D721Med (cell line): Measurements from ENCODE around the gene USP46.

ENCODE experiments used
- DNase-seq: peaks from one replicate; pipeline ENCODE4 v3.0.0; 2011; ENCODE audit warnings: low spot score; ENCODE audit not compliant: insufficient read length
- FAIRE-seq: peaks from 2 replicates; lab custom pipeline; 2011; peaks lifted over from hg19 to GRCh38; lab: Jason Lieb, UNC
- TF ChIP-seq, protein P1 (sequence below): IDR thresholded peaks from 2 replicates; pipeline ENCODE4 v1.5.1; 2012; ENCODE audit warnings: mild to moderate bottlenecking, control low read depth; ENCODE audit not compliant: insufficient read depth; ENCODE audit errors: missing control alignments

USP46 gene

DNA sequence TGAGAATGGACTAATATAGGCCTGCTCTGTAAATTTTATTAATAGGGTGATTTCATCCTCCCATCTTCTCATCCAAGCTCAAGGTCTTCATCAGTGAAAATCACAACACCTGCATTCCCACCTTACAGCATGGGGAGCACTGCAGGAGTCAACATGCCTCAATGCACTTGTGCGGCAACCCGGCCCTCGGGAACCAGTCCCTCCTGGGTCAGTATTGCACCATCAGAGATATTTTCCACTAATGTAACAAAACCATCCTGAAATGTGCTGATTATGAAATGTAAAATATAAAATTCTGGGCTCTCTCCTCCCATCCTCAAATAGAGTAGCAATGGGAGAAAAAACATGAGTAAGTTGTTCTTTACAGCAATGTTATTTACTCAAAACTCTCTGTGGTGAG, 13.0 kb downstream of the USP46 start:
- TF ChIP-seq, protein P1, sequence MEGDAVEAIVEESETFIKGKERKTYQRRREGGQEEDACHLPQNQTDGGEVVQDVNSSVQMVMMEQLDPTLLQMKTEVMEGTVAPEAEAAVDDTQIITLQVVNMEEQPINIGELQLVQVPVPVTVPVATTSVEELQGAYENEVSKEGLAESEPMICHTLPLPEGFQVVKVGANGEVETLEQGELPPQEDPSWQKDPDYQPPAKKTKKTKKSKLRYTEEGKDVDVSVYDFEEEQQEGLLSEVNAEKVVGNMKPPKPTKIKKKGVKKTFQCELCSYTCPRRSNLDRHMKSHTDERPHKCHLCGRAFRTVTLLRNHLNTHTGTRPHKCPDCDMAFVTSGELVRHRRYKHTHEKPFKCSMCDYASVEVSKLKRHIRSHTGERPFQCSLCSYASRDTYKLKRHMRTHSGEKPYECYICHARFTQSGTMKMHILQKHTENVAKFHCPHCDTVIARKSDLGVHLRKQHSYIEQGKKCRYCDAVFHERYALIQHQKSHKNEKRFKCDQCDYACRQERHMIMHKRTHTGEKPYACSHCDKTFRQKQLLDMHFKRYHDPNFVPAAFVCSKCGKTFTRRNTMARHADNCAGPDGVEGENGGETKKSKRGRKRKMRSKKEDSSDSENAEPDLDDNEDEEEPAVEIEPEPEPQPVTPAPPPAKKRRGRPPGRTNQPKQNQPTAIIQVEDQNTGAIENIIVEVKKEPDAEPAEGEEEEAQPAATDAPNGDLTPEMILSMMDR, result no peak
- DNase-seq, result no peak
- FAIRE-seq, result no peak

DNA sequence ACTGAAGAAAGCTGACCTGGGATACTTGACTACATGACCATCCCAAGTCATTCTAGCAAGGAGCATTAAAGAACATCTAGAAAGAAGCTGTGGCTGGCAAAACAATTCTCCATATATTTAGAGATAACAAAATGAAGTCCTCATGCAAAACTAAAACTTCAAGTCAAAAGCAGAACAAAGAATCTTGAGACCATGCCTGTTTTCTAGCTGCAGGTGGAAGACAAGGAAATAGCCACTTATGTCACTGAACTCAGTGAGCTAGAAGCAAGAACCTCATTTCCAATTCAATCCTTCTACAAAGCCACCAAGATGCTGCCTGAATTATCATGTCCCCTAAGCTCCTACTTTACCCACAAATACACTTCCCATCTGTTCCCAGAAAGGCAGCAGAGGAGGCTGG, 13.8 kb downstream of the USP46 start:
- FAIRE-seq, result no peak
- no peak for DNase-seq
- TF ChIP-seq, protein P1, result no peak

DNA sequence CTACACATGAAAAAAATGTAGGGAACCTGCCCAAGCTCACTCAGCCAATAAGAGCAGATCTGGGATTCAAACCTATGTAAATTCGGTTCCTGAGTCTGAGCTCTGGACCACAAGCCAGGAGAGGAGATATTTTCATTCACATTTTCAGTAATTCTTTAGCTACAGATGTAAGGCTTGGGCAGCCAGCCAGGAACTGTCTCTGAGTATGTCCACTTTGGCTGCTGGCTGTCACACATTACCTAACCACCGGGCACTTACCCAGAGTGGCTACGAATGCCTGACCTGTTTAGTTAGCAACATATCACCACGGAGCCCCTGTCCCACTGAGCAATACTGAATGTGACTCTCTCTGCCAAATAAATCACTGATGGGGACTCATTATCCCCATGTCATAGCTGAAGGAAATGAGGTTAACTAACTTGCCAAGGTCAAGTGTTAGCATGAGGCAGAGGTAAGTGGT, 15.3 kb downstream of the USP46 start:
- TF ChIP-seq, protein P1, result no peak
- DNase-seq (no peak), FAIRE-seq (no peak)

DNA sequence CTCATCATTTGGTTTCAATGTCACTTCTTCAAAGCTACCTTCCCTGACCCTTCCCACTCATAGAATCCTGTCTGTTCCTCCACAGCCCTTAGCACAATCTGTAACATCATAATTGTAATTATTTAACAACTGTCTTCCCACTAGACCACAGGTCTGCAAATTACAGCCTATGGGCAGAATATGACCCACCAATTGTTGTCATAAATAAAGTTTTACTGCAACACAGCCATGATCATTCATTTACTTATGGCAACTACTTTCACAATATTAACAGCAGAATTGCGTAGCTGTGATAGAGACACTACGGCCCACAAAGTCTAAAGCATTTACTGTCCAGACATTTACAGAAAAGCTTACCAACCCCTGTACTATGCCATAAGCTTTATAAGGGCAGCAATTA, 15.9 kb downstream of the USP46 start:
- TF ChIP-seq, protein P1, result no peak
- FAIRE-seq (no peak), DNase-seq (no peak)

DNA sequence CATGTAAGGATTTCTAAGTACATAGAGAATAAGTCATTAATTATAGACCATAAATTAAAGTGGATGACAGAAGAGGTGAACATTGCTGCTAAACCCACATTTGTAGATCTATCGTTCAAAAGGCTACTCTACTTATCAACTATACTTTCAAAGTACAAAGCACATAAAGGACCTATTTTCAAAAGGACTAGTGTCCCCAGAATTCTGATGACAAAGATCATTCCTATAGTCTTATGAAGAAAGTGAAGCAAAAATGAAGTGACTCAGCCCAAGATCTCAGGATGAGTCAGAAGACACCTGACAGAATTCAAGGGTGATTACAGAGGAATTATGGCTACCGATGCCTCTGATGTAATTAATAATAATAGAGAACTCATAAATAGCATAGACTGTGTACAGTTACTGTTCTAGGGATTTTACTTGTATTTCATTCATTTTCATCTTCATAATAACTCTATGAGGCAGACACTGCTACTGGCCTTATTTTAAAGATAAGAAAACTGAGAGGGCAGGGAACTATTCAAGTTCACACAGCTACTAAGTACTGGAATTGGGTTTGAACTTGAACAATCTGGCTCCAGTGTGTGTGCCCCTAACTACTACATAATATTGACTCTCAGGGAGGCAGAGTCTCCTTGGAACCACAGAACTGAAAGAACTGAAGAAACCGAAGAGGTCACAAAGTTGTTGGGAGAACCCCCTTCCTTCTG, 17.1 kb downstream of the USP46 start:
- no peak for DNase-seq
- TF ChIP-seq, protein P1, result no peak
- no peak for FAIRE-seq

DNA sequence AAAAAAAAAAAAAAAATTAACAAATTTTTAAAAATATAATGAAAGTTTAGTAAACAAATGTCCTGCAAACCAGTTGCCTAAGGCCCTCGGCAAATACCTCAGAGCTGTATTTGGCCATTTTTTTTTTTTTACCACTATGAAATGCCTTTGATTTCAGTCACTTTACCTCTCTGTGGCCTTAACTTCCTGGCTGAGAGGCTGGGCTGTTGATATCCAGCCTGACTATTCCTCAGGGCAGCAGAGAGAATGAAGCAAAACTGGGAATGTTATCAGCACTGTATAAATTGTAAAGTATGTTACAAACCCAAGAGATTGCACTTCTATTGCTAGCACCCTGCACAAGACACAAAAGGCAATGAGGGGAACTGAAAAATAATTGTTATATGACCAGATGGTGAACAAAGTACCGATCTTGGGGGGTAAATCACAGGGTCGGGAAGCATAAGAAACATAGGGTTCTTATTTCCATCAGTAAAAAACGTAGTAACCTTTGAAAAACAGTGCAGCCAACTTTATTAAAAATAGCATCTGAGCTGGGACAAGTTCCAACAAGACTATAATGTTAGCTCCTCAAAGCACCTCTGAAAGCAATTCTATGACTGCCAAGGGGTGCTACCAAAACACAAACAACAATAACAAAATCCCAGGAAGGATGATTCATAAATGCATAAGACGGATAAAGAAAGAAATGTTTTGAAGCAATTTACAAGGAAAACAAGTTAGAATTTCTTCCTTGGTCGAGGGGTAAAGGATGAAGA, 18.1 kb downstream of the USP46 start:
- FAIRE-seq (no peak), DNase-seq (no peak)
- TF ChIP-seq, protein P1, result no peak

DNA sequence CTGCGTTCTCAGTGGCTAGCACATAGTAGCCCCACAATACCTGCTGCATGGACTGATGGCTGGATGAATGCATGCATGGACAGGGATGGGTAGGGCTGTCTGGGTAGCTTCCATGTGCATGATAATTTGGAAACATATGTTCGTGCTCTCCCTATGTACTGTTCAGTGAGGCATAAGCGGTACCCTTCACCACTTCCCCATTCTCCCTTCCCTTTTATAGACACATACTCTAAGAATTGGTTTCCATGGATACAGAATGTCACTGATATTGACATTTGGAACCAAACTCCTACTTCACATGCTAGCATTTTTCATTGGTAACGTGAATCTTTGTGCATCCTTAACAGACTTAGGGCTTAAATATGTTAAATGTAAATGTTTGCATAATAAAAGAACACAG, 20.4 kb downstream of the USP46 start:
- DNase-seq (no peak), FAIRE-seq (no peak)
- TF ChIP-seq, protein P1, result no peak
